Posterior cingulate gyrus (tissue), 11 donors: ENCODE data around the gene METTL9.
"Not testable (repeated sequence)": the region's sequence is repeated elsewhere in the genome, so short reads cannot be mapped to it uniquely, and the experiment has no call there.

Experiments used
- DNase-seq, 10 donors: peaks; one replicate each; pipeline versions ENCODE4 v3.0.0 to v3.0.0-alpha.2; 2020 to 2021; ENCODE audit warnings: mixed read lengths in 3 of 10
- intact Hi-C: fragments of 100-400 bp; cut with DNase I; formaldehyde crosslinking; loops from one replicate; pipeline ENCODE4 v1.15.1; 2023

The METTL9 gene

DNA sequence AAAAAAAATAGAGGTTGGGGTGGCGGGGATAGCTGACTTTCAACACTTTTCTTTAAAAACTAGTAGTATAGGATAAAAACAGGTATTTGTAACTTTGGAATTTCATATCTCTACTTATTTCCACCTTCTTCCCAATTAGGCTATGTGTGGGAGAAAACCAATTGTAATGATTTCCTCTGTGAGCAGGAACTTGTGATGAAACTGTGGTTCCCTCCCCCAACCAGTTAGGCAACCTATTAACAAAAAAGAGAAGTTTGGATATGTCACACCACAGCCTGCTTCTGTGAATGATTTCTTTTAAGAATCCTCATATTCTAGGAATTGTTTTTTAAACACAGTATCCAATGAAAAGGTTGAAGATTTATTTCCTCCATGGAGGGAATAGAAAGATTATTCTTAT lies 51.1 kb downstream of the METTL9 start:
- intact Hi-C loops, result no loop called here
- DNase-seq, result no peak

DNA sequence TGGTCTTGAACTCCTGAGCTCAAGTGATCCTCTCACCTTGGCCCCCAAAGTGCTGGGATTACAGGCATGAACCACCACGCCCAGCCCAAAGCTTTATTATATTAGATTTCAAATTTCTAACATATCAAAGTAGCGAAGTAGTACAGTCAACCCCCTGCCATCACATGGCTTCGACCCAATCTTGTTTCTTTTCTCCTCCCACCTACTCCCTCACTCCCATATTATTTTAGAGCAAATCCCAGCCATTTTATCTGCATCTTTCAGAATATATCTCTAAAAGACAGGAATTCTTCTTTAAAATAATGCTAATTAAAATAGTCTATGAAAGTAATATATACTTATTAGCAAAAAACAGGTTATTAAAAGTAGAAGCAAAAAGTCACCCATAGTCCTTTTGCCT lies 52.1 kb downstream of the METTL9 start:
- no peak for DNase-seq
- intact Hi-C loops, result no loop called here

DNA sequence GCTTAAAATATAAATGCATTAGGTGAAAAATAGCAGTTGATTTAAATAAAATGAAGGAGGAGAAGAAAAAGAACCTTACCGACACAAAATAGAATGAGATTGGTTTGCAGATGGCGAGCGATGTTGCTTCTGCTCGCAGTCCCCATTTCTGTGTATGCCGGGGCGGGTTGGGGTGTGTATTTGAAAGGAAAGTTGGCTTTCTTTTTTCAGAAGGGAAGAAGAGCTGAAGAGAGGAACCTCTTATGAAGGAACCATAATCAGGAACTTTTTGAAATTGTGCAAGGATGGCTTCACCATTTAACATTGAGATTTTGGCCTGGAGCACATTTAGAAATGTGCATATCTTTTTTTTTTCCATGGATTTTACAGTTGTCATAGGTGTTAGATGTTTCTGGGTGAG lies 53.1 kb downstream of the METTL9 start, which contains the start of gene IGSF6:
TSS of gene IGSF6 (minus strand) at position 156 of the 400 bp plus-strand sequence. CDS start at position 146, 10 bp downstream.
- peak in 1 of 10 donors; percentile 74 for DNase-seq
- intact Hi-C loops, result no loop called here

DNA sequence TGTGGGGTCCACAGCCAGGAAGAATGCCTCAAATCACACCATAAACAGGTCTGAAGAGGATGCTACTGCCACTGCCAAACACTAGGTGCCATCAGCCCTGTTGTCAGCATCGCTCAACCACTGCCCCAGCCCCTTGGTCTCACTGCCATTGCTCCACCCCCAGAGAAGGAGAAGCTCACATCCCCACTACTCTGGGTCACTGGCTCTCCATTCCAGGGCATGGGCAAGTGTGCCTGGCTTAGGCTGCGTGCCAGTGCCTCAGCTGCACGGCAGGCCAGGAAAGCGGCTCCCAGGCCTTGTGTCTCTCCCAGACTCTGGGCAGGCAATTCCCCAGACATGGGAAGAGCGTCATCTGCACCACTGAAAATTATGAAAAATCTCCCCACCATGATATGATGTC lies 54.2 kb downstream of the METTL9 start:
- DNase-seq, result no peak
- intact Hi-C loops, result no loop called here

- intact Hi-C loops, result no loop called here
- DNase-seq, result no peak
Observed at GRCh38 chr16:21654466-21654865, 55.1 kb downstream of the METTL9 start.

DNA sequence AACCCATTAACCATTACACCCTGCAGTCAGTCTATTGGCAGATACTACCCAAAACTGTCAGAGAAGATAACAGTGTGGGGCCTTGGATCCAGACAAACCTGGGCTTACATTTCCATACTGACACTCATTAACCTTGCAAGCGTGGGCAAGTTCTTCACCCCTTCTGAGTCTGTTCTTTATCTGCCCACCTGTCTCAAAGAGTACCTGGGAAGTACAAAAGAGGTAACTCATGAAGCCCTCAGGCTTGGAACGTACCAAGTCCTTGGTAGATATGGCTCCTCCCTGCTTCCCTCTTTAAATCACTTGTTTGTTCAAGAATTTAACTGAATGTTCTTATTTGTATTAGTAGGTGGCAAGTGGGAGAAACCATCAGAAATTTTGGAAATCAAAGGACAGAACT lies 55.5 kb downstream of the METTL9 start:
- intact Hi-C loops, result loop anchor here (5.0 kb wide), 1 partner anchor 52 kb away; no protein-coding TSS in a partner anchor
- DNase-seq, result no peak

- intact Hi-C loops, result loop anchor here (5.0 kb wide), 1 partner anchor 50 kb away; no protein-coding TSS in a partner anchor
- peak in 1 of 10 donors; percentile 23 for DNase-seq
Observed at GRCh38 chr16:21656795-21657768, 57.7 kb downstream of the METTL9 start.

GRCh38 chr16:21659124-21659523 lies 59.7 kb downstream of the METTL9 start:
- DNase-seq, result no peak
- intact Hi-C loops, result loop anchor here (5.0 kb wide), 1 partner anchor 48 kb away; no protein-coding TSS in a partner anchor

DNA sequence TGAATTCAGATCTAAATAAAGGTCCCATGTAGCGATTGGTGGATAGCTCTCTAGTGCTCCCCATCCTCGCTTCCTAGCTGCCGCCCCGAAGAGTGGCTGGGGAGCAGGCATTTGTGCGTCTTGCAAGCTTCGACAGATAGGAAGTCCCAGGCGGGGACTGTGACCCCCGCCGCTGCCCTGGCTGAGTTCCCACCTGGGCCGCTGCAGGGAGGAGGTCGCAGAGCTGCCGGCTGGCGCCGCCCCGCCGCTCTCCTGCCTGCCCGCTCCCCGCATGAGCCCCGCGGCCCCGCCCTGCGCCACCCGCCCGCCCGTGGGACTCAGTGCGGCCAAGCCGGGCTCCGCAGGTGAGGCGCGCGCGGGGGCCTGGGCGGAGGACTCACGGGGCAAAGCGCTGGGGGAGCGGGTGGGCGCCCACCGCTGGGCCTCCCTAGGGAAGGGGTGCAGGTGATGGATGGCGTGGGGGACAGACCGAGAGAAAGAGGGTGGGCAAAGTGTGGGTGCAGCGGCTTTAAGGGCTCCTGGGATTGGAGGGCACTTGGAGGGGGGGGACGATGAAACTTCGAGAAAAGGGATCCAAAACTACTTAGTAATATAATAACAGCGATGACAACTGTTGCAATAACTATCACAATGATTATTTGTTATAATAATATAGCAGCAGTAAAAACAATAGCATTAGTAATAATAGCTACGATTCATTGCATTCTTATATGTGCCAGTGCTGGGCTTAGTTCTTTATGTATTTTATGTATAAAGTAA lies 64.7 kb downstream of the METTL9 start, which contains the start of gene OTOA:
TSS of gene OTOA (plus strand) at position 80 of the 759 bp plus-strand sequence. CDS start 14,547 bp downstream, outside the sequence.
- intact Hi-C loops, result no loop called here
- peak in 2 of 10 donors; percentile 77 to 83 for DNase-seq

DNA sequence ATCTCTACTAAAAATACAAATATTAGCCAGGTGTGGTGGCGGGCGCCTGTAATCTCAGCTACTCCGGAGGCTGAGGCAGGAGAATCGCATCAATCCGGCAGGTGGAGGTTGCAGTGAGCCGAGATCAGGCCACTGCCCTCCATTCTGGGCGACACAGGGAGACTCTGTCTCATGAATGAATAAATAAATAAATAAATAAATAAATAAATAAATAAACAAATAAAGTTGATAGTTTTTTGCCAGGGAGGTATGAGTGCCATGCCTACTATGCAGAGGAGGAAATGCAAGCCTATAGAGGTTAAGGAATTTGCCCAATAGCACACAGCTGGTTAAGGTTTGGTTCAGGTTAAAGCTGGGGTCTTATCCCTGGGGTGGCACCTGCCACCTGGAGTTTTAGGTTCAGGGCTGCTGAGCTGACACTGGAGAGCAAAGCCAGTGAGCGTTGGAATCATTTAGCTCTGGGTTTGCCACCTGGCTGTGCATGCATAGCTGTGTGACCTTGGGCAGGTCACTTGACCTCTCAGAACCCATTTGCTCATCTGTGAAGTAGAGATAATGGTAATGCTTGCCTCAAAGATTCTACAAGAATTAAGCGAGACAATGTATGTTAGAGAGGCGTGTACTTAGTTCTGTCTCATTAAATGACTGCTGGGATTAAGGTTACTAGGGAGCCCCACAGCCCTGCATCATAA lies 65.6 kb downstream of the METTL9 start:
- DNase-seq, result no peak
- intact Hi-C loops, result no loop called here

GRCh38 chr16:21666772-21667171 lies 67.4 kb downstream of the METTL9 start:
- DNase-seq, result no peak
- intact Hi-C loops, result no loop called here

DNA sequence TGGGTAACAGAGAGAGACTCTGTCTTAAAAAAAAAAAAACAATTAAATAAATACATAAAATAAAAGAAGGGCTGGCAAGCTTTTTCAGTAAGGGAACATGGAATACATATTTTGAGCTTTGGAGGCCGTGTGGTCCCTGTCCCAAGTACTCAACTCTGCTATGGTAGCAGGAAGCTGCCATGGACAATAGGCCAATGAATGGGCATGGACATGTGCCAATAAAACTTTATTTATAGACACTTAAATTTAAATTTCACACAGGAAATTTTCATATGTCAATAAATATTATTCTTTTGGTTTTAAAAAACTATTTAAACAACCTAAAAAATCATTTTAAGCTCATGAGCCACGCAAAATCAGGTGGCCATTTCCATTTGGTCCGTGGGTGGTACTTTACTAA lies 68.2 kb downstream of the METTL9 start:
- intact Hi-C loops, result no loop called here
- no peak for DNase-seq

DNA sequence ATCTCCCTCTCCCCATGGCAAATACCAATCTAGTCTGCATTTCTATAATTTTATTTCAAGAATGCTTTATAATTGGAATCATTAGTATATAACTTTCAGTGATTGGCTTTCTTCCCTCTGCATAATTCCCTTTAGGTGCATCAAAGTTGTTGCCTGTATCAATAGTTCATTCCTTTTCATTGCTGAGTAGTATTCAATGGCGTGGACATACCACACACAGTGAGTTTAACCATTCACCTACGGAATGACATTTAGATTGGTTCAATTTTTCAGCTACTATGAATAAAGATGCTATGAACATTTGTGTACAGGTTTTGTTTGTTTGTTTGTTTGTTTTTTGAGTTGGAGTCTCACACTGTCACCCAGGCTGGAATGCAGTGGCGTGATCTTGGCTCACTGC lies 74.1 kb downstream of the METTL9 start:
- intact Hi-C loops, result no loop called here
- DNase-seq, result no peak

DNA sequence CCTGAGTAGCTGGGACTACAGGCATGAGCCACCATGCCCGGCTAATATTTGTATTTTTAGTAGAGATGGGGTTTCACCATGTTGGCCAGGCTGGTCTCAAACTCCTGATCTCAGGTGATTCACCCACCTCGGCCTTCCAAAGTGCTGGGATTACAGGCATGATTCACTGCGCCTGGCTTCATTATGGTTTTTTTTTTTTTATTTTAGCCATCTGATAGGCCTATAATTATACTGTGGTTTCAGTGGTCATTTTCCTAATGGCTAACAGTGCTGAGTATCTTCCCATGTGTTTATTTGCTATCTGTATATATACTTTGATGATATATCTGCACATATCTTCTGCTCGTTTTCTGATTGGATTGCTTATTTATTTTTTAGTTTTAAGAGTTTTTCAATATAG lies 75.1 kb downstream of the METTL9 start:
- DNase-seq, intact Hi-C loops: not testable (repeated sequence)

GRCh38 chr16:21680714-21681113 lies 81.3 kb downstream of the METTL9 start:
- intact Hi-C loops, DNase-seq: not testable (repeated sequence)

- intact Hi-C loops, result no loop called here
- no peak for DNase-seq
Observed at GRCh38 chr16:21683184-21683583, 83.8 kb downstream of the METTL9 start.

DNA sequence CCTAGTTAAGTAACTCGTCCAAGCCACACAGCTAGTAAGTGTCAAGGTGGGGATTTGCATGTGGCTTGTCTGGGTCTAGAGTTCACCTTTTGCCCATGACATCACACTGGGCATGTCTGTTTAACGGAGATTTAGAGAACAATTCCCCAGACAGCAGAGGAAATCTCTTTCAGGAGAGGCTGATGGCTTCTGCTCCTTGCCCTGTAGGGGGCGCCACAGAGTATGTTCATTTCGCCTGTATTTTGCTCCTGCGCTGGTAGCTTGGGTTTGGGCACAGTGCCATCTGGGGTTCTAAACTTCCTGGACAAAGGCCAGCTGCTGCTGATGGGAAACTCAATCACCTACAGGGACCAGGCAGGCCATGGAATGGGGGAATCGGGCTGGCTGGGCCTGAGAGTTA lies 84.8 kb downstream of the METTL9 start:
- peak in 1 of 10 donors; percentile 70 for DNase-seq
- intact Hi-C loops, result no loop called here

GRCh38 chr16:21685034-21685455 lies 85.7 kb downstream of the METTL9 start:
- intact Hi-C loops, result no loop called here
- DNase-seq, result no peak

GRCh38 chr16:21689107-21689506 lies 89.7 kb downstream of the METTL9 start:
- DNase-seq, result no peak
- intact Hi-C loops, result no loop called here

DNA sequence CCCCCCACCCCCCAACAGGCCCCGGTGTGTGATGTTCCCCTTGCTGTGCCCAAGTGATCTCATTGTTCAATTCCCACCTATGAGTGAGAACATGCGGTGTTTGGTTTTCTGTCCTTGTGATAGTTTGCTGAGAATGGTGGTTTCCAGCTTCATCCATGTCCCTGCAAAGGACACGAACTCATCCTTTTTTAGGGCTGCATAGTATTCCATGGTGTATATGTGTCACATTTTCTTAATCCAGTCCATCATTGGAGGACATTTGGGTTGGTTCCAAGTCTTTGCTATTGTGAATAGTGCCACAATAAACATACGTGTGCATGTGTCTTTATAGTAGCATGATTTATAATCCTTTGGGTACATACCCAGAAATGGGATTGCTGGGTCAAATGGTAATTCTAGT lies 91.6 kb downstream of the METTL9 start:
- intact Hi-C loops, DNase-seq: not testable (repeated sequence)
